Activated CD4-positive, alpha-beta T cell treated with anti-CD3 and anti-CD28 coated beads, Interleukin-2, amount 50 U/mL, for 16 hours (primary cell): Measurements from ENCODE around the gene DAAM1.

Experiments
- DNase-seq: peaks from one replicate; pipeline ENCODE4 v3.0.0-alpha.2; 2020

The DAAM1 gene

DNA sequence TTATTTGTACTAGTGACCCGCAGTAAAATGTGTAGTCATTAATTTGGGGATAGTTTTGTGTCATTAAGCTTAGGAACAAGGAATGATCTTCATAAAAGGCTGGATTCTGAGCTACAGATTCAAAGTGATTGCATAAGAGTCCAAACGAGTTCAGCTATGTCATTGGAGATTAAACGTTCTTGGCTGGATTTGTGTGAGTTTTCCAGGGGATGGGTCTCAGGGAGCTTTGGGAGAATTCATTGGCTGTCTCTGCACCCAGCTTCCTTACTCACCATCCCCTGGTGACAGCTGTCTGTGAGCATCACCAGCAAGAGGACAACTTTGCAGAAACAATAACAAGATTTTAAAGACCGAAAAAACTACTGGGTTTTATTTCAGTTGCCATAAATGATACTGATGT lies 130.4 kb downstream of the DAAM1 start:
- DNase-seq = no peak

GRCh38 chr14:59320361-59320760 lies 131.9 kb downstream of the DAAM1 start:
- DNase-seq = no peak

GRCh38 chr14:59320763-59321625 lies 132.5 kb downstream of the DAAM1 start:
- no peak for DNase-seq

DNA sequence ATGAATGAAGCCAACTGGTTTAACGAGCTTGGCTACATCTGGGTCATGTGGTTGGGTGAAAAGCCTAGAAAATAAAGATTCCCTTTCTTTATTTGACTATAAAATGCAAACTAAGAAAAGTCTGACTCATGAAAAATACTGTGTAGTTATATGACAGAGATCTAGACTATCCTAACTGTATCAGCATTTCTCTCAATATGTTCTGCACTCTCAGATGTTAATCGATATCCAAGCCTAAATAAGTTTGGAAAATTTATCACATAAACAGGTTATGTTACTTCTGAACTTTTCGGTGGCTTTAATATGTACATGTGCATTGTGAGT lies 133.1 kb downstream of the DAAM1 start:
- DNase-seq = no peak

DNA sequence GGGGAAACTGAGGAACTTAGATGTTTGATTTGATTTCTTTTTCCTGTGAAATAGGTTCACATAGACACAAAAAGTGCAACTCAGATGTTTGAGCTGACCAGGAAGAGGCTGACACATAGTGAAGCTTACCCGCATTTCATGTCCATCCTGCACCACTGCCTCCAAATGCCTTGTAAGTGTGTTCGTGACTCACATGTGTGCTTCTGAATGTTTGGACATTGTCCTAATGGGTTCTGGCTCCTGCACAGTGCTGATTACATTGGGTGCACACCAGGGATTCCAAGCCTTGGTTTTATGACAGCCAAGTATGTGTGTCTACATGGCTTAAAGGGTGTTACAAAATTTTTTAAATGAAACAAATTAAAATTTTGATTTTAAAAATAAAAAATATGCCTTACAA lies 137.4 kb downstream of the DAAM1 start:
- no peak for DNase-seq

DNA sequence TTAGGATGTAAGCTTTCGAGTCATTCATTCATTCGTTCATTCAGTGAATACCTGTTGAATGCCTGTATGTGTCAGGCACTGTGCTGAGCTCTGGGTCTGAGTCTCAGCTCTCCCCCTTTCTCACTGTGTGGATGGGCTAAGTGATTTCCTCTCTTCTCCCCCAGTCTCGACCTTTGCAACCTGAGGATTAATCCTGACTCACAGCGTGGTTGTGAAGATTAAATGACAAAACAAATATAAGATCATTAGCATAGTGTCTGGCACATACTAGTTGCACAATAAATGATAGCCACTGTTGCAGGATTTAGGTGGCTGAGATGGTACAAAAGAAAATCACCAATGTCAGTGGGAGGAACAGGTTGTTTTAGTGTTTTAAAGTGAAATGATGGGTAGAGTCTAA lies 140.0 kb downstream of the DAAM1 start:
- DNase-seq = no peak

- DNase-seq = no peak
Observed at GRCh38 chr14:59330455-59330854, 142.0 kb downstream of the DAAM1 start.

- DNase-seq = no peak
Observed at GRCh38 chr14:59331217-59331616, 142.8 kb downstream of the DAAM1 start.

- DNase-seq = no peak
Observed at GRCh38 chr14:59332727-59333126, 144.3 kb downstream of the DAAM1 start.

GRCh38 chr14:59333235-59333634 lies 144.8 kb downstream of the DAAM1 start:
- DNase-seq = no peak

- DNase-seq = no peak
Observed at GRCh38 chr14:59333668-59334067, 145.2 kb downstream of the DAAM1 start.

- no peak for DNase-seq
Observed at GRCh38 chr14:59334253-59334652, 145.8 kb downstream of the DAAM1 start.

GRCh38 chr14:59336098-59336497 lies 147.6 kb downstream of the DAAM1 start:
- no peak for DNase-seq

DNA sequence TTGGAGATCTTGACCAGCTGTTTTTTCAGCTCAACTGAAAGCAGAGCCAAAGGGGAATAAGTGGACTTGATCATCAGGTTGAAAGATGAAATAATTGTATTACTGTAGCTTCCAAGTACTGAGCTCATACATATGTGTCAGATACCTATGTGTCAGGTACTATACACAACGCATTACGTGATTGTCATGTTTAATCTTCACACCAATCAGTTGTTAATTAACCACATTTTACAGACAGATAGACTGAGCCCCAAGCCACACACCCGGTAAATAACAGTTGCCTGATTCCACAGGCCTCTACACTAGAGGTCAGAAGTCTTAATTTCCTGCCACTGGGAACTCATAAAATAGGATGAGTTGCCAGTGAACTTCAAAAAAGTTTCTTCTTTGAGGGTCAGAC lies 148.2 kb downstream of the DAAM1 start:
- no peak for DNase-seq

DNA sequence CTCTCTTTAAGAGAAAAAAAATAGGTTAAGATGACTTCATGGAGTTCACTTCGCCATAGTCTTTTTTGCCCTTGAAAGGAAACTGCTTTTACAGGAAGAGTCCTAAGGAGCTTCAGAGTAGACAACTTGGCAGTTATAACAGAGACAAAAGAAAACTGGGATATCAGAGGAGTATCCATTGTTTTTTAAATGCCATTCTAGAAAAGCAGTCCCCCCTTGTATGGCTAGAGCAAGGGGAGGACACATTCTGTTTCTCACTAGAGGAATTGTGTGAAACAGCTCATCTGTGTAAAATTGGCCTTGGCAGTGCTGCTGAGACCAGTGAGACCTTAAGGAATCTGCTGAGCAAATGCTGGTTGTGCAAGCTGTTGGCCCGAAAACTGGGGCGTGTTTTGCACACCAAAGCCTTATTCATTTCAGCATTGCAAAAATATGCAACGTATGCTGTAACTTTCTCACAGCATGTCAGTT lies 148.7 kb downstream of the DAAM1 start:
- no peak for DNase-seq

- DNase-seq = no peak
Observed at GRCh38 chr14:59338761-59339160, 150.3 kb downstream of the DAAM1 start.

DNA sequence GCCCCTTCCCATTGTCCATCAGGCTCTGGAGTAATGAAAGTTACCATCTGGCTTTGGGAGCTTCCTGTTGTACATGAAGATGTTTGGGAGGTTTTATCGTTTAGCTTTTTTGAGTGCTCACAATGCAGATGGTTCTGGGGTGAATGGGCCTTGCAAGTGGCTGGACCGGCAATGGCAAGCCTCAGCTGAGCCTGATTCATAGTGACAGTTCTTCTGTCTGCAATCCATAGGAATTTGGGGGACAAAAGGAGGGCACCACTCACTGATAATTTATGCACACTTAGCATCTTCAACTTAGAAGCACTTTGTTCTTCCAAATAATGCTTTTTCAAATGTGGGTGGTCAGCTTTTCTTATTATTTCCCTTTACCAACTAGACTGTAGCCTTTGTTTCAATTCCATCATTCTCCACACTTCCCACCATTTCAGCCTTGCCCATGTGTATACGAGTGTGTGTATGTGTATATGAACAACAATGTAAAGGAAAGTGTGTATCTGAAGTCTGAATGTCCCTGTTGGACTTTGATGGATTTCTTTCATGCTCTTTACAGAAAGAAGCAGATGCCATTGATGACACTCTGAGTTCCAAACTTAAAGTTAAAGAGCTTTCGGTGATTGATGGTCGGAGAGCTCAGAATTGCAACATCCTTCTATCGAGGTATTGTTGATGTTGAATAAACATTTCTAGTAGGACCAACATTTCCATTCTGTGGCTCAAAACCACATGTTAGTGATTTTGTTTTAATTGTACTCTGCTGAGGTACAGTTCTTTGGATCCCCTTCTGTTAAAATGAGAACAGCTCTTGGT lies 151.3 kb downstream of the DAAM1 start:
- DNase-seq = no peak

DNA sequence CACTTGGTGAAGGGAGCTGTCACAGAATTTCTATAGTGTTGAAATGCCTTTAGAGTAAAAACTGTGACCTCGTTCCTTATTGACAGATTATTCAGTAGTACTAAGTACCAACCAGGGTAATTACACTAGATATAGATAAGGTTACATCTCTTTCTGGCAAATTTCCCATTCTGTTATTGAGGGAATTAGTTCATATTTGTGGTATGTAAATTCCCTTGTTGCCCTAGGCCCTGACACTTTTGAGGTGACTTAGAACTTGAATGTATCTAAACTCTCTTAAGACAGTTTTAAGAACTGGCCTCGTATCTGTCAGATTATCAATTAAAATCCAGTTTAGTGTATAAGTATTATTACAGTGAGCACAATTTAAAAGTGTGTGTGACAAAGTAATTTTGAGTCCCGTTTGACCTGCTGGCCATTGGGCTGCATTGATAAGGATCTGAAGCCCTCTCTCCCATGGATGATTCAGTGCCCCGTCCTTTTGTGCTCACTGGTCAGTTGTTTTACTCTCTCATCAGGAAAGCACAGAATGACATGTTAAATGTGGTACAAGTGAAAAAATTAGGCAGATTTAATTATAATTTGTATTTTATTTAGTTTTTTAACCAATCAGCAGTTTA lies 153.5 kb downstream of the DAAM1 start:
- DNase-seq = no peak

DNA sequence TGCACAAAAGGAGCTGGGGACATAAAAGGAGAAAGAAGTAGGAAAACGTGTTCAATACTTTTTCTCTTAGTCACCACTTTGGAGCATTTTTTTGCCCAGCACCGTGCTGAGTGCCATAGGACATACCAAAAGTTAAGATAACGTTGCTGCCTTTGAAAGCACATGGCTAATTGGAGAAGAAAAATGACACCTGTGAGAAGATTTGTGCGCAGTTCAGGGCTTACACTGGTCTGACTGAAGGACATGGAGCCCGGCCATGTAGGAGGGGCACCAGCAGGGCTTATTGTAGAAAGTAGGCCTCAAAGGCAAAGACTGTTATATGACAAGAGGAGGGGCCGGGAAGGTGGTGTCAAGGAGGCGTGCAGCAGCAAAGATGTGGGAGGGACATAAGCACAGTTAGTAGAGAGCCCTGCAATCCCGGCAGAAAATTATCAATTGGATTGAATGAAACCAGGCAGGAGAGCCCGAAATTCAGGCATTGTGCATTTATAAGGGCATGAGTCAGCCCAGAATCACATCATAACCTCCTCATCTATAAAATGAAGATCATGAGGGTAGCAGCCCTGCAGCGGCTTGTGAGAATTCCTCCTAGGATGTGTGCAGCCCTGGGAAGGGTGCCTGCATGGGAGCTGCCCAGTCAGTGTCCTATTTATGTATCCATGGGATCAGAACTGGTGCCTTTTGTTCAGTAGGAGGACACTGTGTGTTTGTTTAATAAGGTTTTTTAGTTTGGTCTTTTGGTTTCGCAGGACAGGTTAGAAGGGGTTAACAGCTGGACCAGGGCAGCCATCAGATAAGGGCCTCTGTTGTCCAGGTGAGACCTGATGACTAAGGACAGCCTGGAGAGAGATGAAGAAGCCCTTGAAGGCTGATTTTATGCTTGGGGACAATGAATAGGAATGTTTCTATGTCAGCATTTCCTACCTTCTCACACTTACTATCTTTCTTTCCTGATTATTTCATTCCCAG lies 154.3 kb downstream of the DAAM1 start:
- no peak for DNase-seq

- no peak for DNase-seq
Observed at GRCh38 chr14:59343585-59343984, 155.1 kb downstream of the DAAM1 start.

DNA sequence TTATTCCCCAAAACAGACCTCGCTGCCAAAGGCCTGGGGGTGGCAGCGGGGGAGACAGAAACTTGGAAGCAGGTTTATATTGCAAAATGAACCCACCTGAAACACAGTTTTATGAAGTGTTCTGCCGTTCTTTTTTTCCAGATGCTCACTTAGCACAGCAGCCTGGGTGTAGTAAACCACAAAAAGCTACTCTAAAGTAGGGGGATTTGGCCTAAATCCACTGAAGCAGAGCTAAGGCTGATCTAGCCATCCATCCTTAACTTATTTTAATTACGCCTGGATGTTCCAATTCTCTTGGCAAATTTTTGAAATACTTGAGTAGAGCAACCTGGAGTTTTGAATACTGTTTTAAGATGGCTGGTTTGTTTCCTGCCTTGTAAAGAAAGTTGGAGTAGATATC lies 155.5 kb downstream of the DAAM1 start:
- no peak for DNase-seq

DNA sequence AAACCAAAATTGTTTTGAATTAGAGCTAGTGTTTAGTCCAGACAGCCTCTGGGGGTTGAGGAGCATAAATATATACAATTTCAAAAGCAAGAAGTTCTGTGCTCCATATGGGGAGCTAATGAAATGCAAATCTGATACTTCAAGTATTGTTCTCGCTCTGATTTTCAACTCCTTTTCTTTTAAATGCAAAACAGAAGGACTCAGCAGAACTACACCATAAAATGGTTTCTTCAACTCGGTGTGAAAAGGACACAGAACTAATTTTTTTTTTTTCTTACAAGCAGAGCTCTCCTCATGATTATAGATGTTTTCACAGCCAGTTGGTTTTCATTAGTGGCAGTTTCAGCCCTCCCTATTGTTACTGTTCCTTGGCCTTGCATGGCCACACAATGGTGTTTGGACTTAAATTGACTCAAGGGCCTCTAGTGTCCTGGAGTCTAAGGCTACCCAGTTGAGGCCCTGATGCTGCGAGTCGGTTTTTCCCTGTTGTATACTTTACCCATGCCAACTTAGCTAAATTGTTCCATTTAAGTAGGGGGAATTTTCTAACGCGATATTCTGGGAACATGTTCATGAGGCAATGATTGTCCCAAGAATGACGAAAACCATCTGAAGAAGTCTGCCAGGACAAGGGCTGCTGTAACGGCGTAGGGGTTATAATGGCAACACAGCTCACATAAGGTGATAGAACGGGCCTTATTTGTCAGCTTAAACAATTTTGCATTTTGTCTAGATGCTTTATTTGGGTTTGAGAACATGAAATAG lies 156.4 kb downstream of the DAAM1 start:
- DNase-seq = no peak
